PC-9 (cell line): ENCODE measurements around the gene MCUB. TPM values are rescaled to one million over a fixed set of nuclear protein-coding genes. Genes with fewer than 3 reads are reported as not detected.

Experiments used
- BruUV-seq: library from RNA; stranded (reverse); fragments of 400-500 nt; replicated peaks from 2 replicates; lab custom pipeline; 2021; lab: Mats Ljungman, UMichigan
- CTCF ChIA-PET: fragments of 300-600 bp; sonication (Branson Sonifier 250); formaldehyde crosslinking; loops from one replicate; lab custom pipeline; 2022; ENCODE audit warnings: antibody characterized with exemption; lab: Charles Lee
- POLR2A ChIA-PET: fragments of 300-600 bp; sonication (Branson Sonifier 250); formaldehyde crosslinking; loops from one replicate; lab custom pipeline; 2022; ENCODE audit warnings: antibody characterized with exemption; ENCODE audit not compliant: unreplicated experiment; lab: Charles Lee
- DNase-seq, 2 experiments: peaks; one replicate each; pipeline versions ENCODE4 v3.0.0 to v3.0.0-alpha.2; 2015 to 2022; ENCODE audit warnings: mixed read lengths in 1 of 2
- H2AFZ ChIP-seq: fragments of 200-600 bp; sonication (generic); 2 replicates; pipeline ENCODE4 v1.8.1; 2017; ENCODE audit warnings: antibody characterized with exemption
- H3F3A ChIP-seq: fragments of 200-600 bp; sonication (generic); 2 replicates; pipeline ENCODE4 v1.8.1; 2017; ENCODE audit warnings: antibody characterized with exemption, mild to moderate bottlenecking, low read depth; ENCODE audit not compliant: insufficient read depth
- H3K27ac ChIP-seq: fragments of 200-600 bp; sonication (generic); 2 replicates; pipeline ENCODE4 v1.6.1; 2016; ENCODE audit warnings: mixed run types
- H3K27me3 ChIP-seq: fragments of 200-600 bp; sonication (generic); 2 replicates; pipeline ENCODE4 v1.6.1; 2016; ENCODE audit warnings: low read depth, mixed run types; ENCODE audit not compliant: insufficient read depth
- H3K36me3 ChIP-seq: fragments of 200-600 bp; sonication (generic); 2 replicates; pipeline ENCODE4 v1.6.1; 2016; ENCODE audit warnings: low read depth, mixed run types
- H3K4me1 ChIP-seq: fragments of 200-600 bp; sonication (generic); replicated peaks from 2 replicates; pipeline ENCODE4 v1.6.1; 2016; ENCODE audit warnings: mixed run types; ENCODE audit not compliant: insufficient read depth
- H3K4me2 ChIP-seq: fragments of 200-600 bp; sonication (generic); 2 replicates; pipeline ENCODE4 v1.6.1; 2017; ENCODE audit warnings: mixed run types
- H3K4me3 ChIP-seq: fragments of 200-600 bp; sonication (generic); 2 replicates; pipeline ENCODE4 v1.6.1; 2016; ENCODE audit warnings: mixed run types
- H3K79me2 ChIP-seq: fragments of 200-600 bp; sonication (generic); 2 replicates; pipeline ENCODE4 v1.6.1; 2017; ENCODE audit warnings: low read depth, mixed run types
- H3K9me2 ChIP-seq: fragments of 200-600 bp; sonication (generic); 2 replicates; pipeline ENCODE4 v1.8.1; 2017; ENCODE audit warnings: mild to moderate bottlenecking; ENCODE audit not compliant: insufficient read depth
- H3K9me3 ChIP-seq: fragments of 200-600 bp; sonication (generic); 2 replicates; pipeline ENCODE4 v1.8.1; 2016; ENCODE audit warnings: low read depth; ENCODE audit not compliant: insufficient read depth
- H4K20me1 ChIP-seq: fragments of 200-600 bp; sonication (generic); 2 replicates; pipeline ENCODE4 v1.8.1; 2017; ENCODE audit not compliant: insufficient read depth
- EZH2 ChIP-seq: fragments of 200-600 bp; sonication (generic); IDR thresholded peaks from 2 replicates; pipeline ENCODE4 v1.8.0; 2017; ENCODE audit warnings: antibody characterized with exemption, low read depth
- intact Hi-C: fragments of 100-400 bp; cut with micrococcal nuclease; formaldehyde crosslinking; loops from one replicate; pipeline ENCODE4 v1.10.0; 2022; ENCODE audit not compliant: unreplicated experiment
- total RNA-seq: library from RNA; stranded (reverse); gene quantifications from 2 replicates; pipeline ENCODE4 v1.2.3, GENCODE V29; 2021
- TF ChIP-seq, protein P1 (sequence below): fragments of 200-600 bp; sonication (generic); conservative IDR thresholded peaks from 2 replicates; pipeline ENCODE4 v1.6.1; 2017; ENCODE audit warnings: mixed run types, antibody characterized with exemption, mild to moderate bottlenecking, moderate library complexity

Gene MCUB
- total RNA-seq, 1 experiment from 2014 or later: 15.4 TPM

DNA sequence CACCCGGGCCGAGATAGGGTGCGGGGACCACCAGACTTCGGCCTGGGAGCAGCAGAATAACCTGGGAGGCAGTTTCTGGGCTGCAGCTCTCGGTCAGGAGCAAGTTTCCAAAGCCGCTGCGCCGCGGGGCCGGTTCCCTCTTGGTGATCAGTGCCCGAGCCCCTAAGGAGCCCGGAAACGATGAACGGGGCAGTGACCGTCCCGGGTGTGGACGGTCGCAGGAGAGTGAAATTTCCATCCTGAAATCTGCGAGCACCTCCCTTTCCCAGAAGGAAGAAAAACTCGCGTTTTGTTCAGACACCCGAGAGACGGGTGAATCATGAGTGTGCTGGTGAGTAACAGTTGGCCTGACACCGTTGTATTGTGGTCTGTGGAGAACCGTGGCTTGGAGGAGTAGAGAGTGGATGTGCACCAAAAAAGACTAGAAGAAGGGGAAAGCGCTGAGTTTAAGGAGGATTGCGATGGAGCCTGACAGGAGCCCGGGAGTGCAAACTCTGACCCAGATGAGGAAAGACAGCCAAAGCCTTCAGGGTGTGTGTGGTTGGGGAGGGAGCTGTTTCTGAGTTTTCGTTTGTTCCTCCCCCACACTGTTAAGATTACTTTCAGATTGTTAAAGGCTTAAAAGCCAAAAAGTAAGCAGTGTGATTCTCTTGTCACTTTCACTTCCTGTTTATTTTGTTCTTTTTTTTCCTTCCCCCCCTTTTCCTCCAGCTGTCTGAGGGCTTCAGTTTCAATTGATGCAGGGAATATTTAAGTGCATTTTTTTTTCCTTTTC lies 828 bp downstream of the MCUB start:
- no peaks in the 10 kb centered on the region for H3K79me2 ChIP-seq
- H3K4me1 ChIP-seq: peaks cover 8% of the 10 kb centered on the region
- no peak for TF ChIP-seq EZH2
- TF ChIP-seq, protein P1, sequence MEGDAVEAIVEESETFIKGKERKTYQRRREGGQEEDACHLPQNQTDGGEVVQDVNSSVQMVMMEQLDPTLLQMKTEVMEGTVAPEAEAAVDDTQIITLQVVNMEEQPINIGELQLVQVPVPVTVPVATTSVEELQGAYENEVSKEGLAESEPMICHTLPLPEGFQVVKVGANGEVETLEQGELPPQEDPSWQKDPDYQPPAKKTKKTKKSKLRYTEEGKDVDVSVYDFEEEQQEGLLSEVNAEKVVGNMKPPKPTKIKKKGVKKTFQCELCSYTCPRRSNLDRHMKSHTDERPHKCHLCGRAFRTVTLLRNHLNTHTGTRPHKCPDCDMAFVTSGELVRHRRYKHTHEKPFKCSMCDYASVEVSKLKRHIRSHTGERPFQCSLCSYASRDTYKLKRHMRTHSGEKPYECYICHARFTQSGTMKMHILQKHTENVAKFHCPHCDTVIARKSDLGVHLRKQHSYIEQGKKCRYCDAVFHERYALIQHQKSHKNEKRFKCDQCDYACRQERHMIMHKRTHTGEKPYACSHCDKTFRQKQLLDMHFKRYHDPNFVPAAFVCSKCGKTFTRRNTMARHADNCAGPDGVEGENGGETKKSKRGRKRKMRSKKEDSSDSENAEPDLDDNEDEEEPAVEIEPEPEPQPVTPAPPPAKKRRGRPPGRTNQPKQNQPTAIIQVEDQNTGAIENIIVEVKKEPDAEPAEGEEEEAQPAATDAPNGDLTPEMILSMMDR: no peak
- no peaks in the 10 kb centered on the region for H4K20me1 ChIP-seq
- intact Hi-C loops: loop anchor here (1.0 to 10.0 kb wide), 3 partner anchors 129 to 244 kb away; partner anchors contain the start of genes CASP6, CFI and SEC24B
- H3K27ac ChIP-seq: no peak overlapping the region
- H3K9me2 ChIP-seq: no peaks in the 10 kb centered on the region
- TSS peak; percentile 33 for BruUV-seq
- ChIA-PET POLR2A (interaction anchor here (0.8 to 1.0 kb wide), 2 partner anchors 89 to 142 kb away, joined by 4 to 28 read pairs; partner anchors contain the start of gene CASP6), CTCF (no interaction called here)
- peak overlapping the region; percentile 90 for H3K4me2 ChIP-seq
- peaks cover 4% of the 10 kb centered on the region; the same call in 1 of the 2 replicates for H3F3A ChIP-seq
- peak in 1 of 2 experiments; percentile 35 for DNase-seq
- H3K27me3 ChIP-seq: no peaks in the 10 kb centered on the region
- H3K4me3 ChIP-seq: peak overlapping the region; percentile 71
- no peaks in the 10 kb centered on the region for H3K9me3 ChIP-seq
- no peaks in the 10 kb centered on the region for H3K36me3 ChIP-seq
- H2AFZ ChIP-seq: peak overlapping the region; percentile 90

DNA sequence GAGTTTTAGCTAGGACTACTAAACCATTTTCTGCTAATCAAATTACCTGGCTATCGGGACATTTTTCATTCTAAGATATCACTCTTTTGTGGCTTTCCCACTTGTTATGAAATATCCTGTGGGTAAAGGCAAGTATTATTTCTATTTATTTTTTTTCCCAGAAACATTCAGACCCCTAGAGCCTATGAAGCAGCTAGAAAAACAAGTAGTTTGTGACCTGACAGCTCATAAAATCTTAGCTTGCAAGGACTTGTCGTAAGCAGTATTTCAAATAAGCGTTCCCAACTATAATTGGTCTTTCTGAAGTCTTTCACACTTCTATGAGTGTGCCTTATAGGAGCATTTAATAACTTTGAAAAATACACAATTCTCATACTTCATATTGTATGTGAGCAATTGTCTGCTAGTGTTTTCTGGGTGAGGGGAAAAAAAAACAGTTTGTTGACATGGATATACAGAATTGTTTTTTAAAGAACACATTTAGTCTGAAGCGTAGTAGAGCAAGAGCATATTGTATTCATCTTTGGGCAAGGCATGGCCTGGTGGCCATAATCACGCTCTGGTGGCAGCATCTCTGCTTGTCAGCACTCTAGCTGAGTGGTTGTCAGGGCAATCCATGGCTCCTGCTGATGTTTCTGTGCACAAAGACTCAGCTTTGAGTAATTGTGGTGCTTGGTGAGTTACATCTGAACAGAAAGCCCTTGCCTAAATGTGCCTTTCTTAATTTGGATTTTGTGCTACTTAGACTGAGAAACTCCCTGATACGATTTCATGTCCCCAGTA lies 2.6 kb downstream of the MCUB start:
- no peaks in the 10 kb centered on the region for H3K79me2 ChIP-seq
- peaks cover 8% of the 10 kb centered on the region for H3K4me1 ChIP-seq
- POLR2A ChIA-PET: no interaction called here
- DNase-seq: no peak
- no peaks in the 10 kb centered on the region for H3K27me3 ChIP-seq
- no peak for TF ChIP-seq EZH2
- TF ChIP-seq, protein P1: no peak
- no peaks in the 10 kb centered on the region for H3K36me3 ChIP-seq
- H3K4me3 ChIP-seq: no peak overlapping the region
- intact Hi-C loops: loop anchor here (5.0 to 10.0 kb wide), 2 partner anchors 130 to 242 kb away; partner anchors contain the start of genes CFI and SEC24B
- CTCF ChIA-PET: no interaction called here
- H3K4me2 ChIP-seq: no peak overlapping the region
- BruUV-seq: no TSS peak
- H3K9me3 ChIP-seq: no peaks in the 10 kb centered on the region
- peaks cover 4% of the 10 kb centered on the region; the same call in 1 of the 2 replicates for H3F3A ChIP-seq
- H4K20me1 ChIP-seq: no peaks in the 10 kb centered on the region
- no peaks in the 10 kb centered on the region for H3K9me2 ChIP-seq
- H3K27ac ChIP-seq: no peak overlapping the region
- H2AFZ ChIP-seq: no peak overlapping the region

DNA sequence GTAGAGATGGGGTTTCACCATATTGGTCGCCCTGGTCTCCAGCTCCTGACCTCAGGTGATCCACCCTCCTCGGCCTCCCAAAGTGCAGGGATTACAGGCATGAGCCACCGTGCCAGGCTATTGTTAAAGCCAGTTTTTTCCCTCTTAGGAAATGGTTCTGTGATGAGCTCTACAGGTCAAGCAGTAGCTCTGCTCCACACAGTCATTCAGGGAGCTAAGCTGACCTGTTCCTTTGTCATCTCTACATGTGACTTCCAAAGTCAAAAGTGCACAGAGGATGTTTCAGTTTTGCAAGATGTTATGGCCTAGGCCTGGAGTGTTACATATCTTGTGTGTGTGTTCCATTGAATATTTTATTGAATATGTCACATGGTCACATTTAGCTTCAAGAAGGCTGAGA lies 11.4 kb downstream of the MCUB start:
- DNase-seq: no peak
- no peak overlapping the region for H3K27ac ChIP-seq
- H3K79me2 ChIP-seq: no peaks in the 10 kb centered on the region
- no peaks in the 10 kb centered on the region for H3K9me2 ChIP-seq
- no TSS peak for BruUV-seq
- no peaks in the 10 kb centered on the region for H3K36me3 ChIP-seq
- no peaks in the 10 kb centered on the region for H3K27me3 ChIP-seq
- no peak overlapping the region for H3K4me2 ChIP-seq
- no peaks in the 10 kb centered on the region for H4K20me1 ChIP-seq
- ChIA-PET POLR2A (no interaction called here), CTCF (no interaction called here)
- H3F3A ChIP-seq: no peaks in the 10 kb centered on the region
- TF ChIP-seq, protein P1: no peak
- no peaks in the 10 kb centered on the region for H3K4me1 ChIP-seq
- H3K4me3 ChIP-seq: no peak overlapping the region
- no peak overlapping the region for H2AFZ ChIP-seq
- H3K9me3 ChIP-seq: no peaks in the 10 kb centered on the region
- intact Hi-C loops: no loop called here
